ENCODE data around the gene MARK1. TPM values are rescaled to one million over a fixed set of nuclear protein-coding genes. Genes with fewer than 3 reads are reported as not detected.

MARK1 gene
- total and polyA plus RNA-seq, 10 of the 15 experiments (the other 5 are each of a cell fraction or from before 2014, with no cell fraction given) = 0.02 to 0.67 (median 0.12) TPM; not detected in 6

DNA sequence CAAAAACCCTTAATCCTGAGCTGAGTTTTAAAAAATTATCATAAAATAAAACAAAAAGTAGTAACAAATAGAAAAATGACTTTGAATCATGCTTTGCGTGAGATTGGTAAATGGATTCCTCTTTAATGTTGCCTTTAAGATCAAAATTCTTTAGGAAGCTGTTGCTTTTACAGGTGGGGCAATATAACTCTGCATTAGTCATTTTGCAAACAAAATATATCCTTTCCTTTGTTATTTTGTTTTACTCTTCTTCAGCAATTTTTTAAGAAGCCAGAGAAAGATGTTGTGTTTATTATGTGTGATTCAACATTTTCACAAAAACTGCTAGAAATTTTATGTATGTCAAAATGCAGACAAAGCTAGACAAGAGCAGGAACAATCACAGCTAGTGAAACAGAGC is 50.0 kb downstream of the MARK1 start:
- whole genome bisulfite sequencing (ENCODE audit: insufficient coverage, insufficient replicate concordance, low lambda C conversion rate, missing lambda C conversion rate) = 74% methylated on average over 1 of the region's 1 CpG
- ATAC-seq (no peak), FAIRE-seq (no peak), DNase-seq (ENCODE audit: low read depth, low spot score) (no peak)
- BruUV-seq (replicated peaks) = no TSS peak
- intact Hi-C loops (cut with micrococcal nuclease; ENCODE audit: unreplicated experiment) = no loop called here
- H3K4me1 ChIP-seq (ENCODE audit: control insufficient read depth, insufficient read depth, low read length) = no peaks in the 10 kb centered on the region
- ChIA-PET RAD21 (ENCODE audit: unreplicated experiment) (interaction anchor here (1.1 kb wide), 1 partner anchor 33 kb away, joined by 3 read pairs; no protein-coding TSS in a partner anchor), CTCF (no interaction called here), SMC1A (ENCODE audit: uncharacterized antibody, unreplicated experiment) (interaction anchor here (0.6 kb wide), 1 partner anchor 1108 kb away, joined by 3 read pairs; no protein-coding TSS in a partner anchor), POLR2A (no interaction called here)
- H3K36me3 ChIP-seq (ENCODE audit: control insufficient read depth in 2 of 2, insufficient read depth in 2 of 2, low read length in 1 of 2) = no peaks in the 10 kb centered on the region
- H3K9me3 ChIP-seq (replicated peaks; ENCODE audit: control insufficient read depth, insufficient read depth, low read length) = no peaks in the 10 kb centered on the region; the same call in 1 of the 3 replicates
- no peak overlapping the region for H3K4me3 ChIP-seq
- H3K4me2 ChIP-seq (ENCODE audit: control insufficient read depth, insufficient read depth) = no peak overlapping the region
- in situ Hi-C loops (cut with MboI) = no loop called here
- H3K79me2 ChIP-seq (ENCODE audit: control insufficient read depth, insufficient read depth, low read length) = no peaks in the 10 kb centered on the region
- no peak for TF ChIP-seq ASH2L (IDR thresholded peaks at IDR 0.05; ENCODE audit: borderline replicate concordance, low read depth)
- no peak overlapping the region for H2AFZ ChIP-seq (ENCODE audit: control insufficient read depth, low read depth, low read length)
- no peak overlapping the region for H3K9ac ChIP-seq (ENCODE audit: control insufficient read depth, insufficient read depth, low read length)
- H4K20me1 ChIP-seq (ENCODE audit: control insufficient read depth, insufficient read depth) = no peaks in the 10 kb centered on the region
- no peaks in the 10 kb centered on the region for H3K27me3 ChIP-seq (replicated peaks in 1 of 2; ENCODE audit: control insufficient read depth in 2 of 2, insufficient read depth in 2 of 2, low read length in 1 of 2)
- no peak overlapping the region for H3K27ac ChIP-seq (ENCODE audit: control insufficient read depth, insufficient read depth)

DNA sequence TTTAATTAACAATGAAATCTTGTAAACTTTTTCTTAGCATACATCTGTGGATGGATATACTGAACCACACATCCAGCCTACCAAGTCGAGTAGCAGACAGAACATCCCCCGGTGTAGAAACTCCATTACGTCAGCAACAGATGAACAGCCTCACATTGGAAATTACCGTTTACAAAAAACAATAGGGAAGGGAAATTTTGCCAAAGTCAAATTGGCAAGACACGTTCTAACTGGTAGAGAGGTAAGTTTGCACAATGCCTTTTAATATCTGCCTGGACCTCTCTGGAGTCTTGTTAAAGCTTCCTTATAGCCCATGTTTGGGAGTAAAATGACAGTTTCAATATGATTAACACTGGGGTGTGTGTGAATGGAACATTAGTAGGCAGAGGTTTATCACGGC is 51.4 kb downstream of the MARK1 start:
- FAIRE-seq = no peak

More for the DNA sequence above, 51.4 kb downstream of the MARK1 start:
- POLR2A ChIA-PET = interaction anchor here (0.6 kb wide), 1 partner anchor 103 kb away, joined by 3 read pairs; no protein-coding TSS in a partner anchor
- RAD21 ChIA-PET (ENCODE audit: unreplicated experiment) = no interaction called here
- in situ Hi-C loops (cut with MboI) = no loop called here
- no TSS peak for BruUV-seq (replicated peaks)
- H4K20me1 ChIP-seq (ENCODE audit: control insufficient read depth, insufficient read depth) = no peaks in the 10 kb centered on the region
- ATAC-seq (peak; percentile 75), DNase-seq (ENCODE audit: low read depth, low spot score) (no peak)
- H3K79me2 ChIP-seq (ENCODE audit: control insufficient read depth, insufficient read depth, low read length) = no peaks in the 10 kb centered on the region
- H3K27ac ChIP-seq (ENCODE audit: control insufficient read depth, insufficient read depth) = no peak overlapping the region
- TF ChIP-seq, protein P1, sequence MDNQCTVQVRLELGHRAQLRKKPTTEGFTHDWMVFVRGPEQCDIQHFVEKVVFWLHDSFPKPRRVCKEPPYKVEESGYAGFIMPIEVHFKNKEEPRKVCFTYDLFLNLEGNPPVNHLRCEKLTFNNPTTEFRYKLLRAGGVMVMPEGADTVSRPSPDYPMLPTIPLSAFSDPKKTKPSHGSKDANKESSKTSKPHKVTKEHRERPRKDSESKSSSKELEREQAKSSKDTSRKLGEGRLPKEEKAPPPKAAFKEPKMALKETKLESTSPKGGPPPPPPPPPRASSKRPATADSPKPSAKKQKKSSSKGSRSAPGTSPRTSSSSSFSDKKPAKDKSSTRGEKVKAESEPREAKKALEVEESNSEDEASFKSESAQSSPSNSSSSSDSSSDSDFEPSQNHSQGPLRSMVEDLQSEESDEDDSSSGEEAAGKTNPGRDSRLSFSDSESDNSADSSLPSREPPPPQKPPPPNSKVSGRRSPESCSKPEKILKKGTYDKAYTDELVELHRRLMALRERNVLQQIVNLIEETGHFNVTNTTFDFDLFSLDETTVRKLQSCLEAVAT (IDR thresholded peaks at IDR 0.05) = no peak
- TF ChIP-seq FOXM1 (IDR thresholded peaks at IDR 0.05; ENCODE audit: low read depth, low read length) (peak; percentile 20; the same call in 1 of the 2 replicates), NR2C1 (IDR thresholded peaks at IDR 0.05) (no peak), JUNB (IDR thresholded peaks at IDR 0.05) (peak; percentile 28), SRF (IDR thresholded peaks at IDR 0.05; ENCODE audit: low read depth in 2 of 2, low read length in 2 of 2) (0 out of 4 replicates have a peak, but pooled peaks of 1 of the 2 experiments have one; percentile 44)
- TF ChIP-seq, protein P2, sequence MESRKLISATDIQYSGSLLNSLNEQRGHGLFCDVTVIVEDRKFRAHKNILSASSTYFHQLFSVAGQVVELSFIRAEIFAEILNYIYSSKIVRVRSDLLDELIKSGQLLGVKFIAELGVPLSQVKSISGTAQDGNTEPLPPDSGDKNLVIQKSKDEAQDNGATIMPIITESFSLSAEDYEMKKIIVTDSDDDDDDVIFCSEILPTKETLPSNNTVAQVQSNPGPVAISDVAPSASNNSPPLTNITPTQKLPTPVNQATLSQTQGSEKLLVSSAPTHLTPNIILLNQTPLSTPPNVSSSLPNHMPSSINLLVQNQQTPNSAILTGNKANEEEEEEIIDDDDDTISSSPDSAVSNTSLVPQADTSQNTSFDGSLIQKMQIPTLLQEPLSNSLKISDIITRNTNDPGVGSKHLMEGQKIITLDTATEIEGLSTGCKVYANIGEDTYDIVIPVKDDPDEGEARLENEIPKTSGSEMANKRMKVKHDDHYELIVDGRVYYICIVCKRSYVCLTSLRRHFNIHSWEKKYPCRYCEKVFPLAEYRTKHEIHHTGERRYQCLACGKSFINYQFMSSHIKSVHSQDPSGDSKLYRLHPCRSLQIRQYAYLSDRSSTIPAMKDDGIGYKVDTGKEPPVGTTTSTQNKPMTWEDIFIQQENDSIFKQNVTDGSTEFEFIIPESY (IDR thresholded peaks at IDR 0.05) = no peak
- TF ChIP-seq, protein P3, sequence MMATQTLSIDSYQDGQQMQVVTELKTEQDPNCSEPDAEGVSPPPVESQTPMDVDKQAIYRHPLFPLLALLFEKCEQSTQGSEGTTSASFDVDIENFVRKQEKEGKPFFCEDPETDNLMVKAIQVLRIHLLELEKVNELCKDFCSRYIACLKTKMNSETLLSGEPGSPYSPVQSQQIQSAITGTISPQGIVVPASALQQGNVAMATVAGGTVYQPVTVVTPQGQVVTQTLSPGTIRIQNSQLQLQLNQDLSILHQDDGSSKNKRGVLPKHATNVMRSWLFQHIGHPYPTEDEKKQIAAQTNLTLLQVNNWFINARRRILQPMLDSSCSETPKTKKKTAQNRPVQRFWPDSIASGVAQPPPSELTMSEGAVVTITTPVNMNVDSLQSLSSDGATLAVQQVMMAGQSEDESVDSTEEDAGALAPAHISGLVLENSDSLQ (IDR thresholded peaks at IDR 0.05) = no peak
- TF ChIP-seq, protein P4, sequence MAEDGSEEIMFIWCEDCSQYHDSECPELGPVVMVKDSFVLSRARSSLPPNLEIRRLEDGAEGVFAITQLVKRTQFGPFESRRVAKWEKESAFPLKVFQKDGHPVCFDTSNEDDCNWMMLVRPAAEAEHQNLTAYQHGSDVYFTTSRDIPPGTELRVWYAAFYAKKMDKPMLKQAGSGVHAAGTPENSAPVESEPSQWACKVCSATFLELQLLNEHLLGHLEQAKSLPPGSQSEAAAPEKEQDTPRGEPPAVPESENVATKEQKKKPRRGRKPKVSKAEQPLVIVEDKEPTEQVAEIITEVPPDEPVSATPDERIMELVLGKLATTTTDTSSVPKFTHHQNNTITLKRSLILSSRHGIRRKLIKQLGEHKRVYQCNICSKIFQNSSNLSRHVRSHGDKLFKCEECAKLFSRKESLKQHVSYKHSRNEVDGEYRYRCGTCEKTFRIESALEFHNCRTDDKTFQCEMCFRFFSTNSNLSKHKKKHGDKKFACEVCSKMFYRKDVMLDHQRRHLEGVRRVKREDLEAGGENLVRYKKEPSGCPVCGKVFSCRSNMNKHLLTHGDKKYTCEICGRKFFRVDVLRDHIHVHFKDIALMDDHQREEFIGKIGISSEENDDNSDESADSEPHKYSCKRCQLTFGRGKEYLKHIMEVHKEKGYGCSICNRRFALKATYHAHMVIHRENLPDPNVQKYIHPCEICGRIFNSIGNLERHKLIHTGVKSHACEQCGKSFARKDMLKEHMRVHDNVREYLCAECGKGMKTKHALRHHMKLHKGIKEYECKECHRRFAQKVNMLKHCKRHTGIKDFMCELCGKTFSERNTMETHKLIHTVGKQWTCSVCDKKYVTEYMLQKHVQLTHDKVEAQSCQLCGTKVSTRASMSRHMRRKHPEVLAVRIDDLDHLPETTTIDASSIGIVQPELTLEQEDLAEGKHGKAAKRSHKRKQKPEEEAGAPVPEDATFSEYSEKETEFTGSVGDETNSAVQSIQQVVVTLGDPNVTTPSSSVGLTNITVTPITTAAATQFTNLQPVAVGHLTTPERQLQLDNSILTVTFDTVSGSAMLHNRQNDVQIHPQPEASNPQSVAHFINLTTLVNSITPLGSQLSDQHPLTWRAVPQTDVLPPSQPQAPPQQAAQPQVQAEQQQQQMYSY (CRISPR knock-in tag; IDR thresholded peaks at IDR 0.05) = no peak
- H3K4me2 ChIP-seq (ENCODE audit: control insufficient read depth, insufficient read depth) = no peak overlapping the region
- intact Hi-C loops (cut with micrococcal nuclease; ENCODE audit: unreplicated experiment) = no loop called here
- H3K36me3 ChIP-seq (ENCODE audit: control insufficient read depth in 2 of 2, insufficient read depth in 2 of 2, low read length in 1 of 2) = no peaks in the 10 kb centered on the region
- no peak overlapping the region for H2AFZ ChIP-seq (ENCODE audit: control insufficient read depth, low read depth, low read length)
- CTCF ChIA-PET = no interaction called here
- SMC1A ChIA-PET (ENCODE audit: uncharacterized antibody, unreplicated experiment) = no interaction called here
- no peaks in the 10 kb centered on the region for H3K27me3 ChIP-seq (replicated peaks in 1 of 2; ENCODE audit: control insufficient read depth in 2 of 2, insufficient read depth in 2 of 2, low read length in 1 of 2)
- H3K9me3 ChIP-seq (replicated peaks; ENCODE audit: control insufficient read depth, insufficient read depth, low read length) = no peaks in the 10 kb centered on the region; the same call in 1 of the 3 replicates
- H3K9ac ChIP-seq (ENCODE audit: control insufficient read depth, insufficient read depth, low read length) = no peak overlapping the region
- H3K4me3 ChIP-seq = no peak overlapping the region
- WGBS (ENCODE audit: insufficient coverage, insufficient replicate concordance, low lambda C conversion rate, missing lambda C conversion rate) = 64% methylated on average over 6 of the region's 6 CpGs
- no peaks in the 10 kb centered on the region for H3K4me1 ChIP-seq (ENCODE audit: control insufficient read depth, insufficient read depth, low read length)

All from GM12878 (cell line).